ENCODE data around the gene TAF4B. TPM values are rescaled to one million over a fixed set of nuclear protein-coding genes. Genes with fewer than 3 reads are reported as not detected.
A peak's percentile ranks its signal among the peaks of the same experiment; 100 is the strongest.
"Not testable (repeated sequence)": the region's sequence is repeated elsewhere in the genome, so short reads cannot be mapped to it uniquely, and the experiment has no call there.

The TAF4B gene, protein sequence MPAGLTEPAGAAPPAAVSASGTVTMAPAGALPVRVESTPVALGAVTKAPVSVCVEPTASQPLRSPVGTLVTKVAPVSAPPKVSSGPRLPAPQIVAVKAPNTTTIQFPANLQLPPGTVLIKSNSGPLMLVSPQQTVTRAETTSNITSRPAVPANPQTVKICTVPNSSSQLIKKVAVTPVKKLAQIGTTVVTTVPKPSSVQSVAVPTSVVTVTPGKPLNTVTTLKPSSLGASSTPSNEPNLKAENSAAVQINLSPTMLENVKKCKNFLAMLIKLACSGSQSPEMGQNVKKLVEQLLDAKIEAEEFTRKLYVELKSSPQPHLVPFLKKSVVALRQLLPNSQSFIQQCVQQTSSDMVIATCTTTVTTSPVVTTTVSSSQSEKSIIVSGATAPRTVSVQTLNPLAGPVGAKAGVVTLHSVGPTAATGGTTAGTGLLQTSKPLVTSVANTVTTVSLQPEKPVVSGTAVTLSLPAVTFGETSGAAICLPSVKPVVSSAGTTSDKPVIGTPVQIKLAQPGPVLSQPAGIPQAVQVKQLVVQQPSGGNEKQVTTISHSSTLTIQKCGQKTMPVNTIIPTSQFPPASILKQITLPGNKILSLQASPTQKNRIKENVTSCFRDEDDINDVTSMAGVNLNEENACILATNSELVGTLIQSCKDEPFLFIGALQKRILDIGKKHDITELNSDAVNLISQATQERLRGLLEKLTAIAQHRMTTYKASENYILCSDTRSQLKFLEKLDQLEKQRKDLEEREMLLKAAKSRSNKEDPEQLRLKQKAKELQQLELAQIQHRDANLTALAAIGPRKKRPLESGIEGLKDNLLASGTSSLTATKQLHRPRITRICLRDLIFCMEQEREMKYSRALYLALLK
- polyA plus RNA-seq (2013, experiment 1 of 2; ENCODE audit: insufficient read length), result 1.4 TPM
- polyA plus RNA-seq (2013, experiment 2 of 2; ENCODE audit: insufficient read length), result 1.2 TPM

DNA sequence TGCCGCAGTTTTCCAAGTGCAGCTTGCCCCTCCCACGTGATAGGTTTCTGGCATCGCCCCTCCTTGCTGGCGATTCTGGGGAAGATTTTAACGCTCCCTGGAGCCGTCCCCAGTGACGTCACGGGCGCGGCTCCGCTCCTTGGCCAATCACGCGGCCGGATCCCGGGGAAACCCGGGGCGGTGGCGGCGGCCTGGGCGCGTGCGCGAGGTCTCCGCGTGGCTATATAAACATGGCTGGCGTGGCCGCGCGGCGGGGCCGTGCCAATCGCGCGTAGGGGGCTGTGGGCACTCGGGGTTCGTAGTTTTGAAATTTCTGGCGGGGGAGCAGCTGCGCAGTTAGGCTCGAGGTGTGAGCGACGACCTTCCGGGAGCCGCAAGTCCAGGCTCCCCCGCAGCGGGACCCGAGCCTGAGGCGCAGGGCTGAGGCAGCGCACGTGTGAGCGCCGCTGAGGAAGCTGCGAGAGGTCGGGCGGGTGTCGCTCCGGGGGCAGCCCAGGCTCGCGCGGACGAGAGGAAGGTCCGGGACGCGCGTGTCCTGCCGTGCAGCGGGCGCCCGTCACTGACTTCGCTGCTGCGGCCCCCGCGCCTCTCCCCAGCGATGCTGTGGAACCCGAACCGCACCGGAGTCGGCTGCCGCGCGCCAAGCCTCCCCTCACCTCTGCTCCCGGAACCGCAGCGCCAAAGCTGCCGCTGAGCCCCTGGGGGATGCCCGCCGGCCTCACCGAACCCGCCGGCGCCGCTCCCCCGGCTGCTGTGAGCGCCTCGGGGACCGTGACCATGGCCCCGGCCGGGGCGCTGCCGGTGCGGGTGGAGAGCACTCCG, at the start of gene TAF4B:
Gene TAF4B, plus strand, starts transcription at position 217 of the 822 bp plus-strand sequence. Its CDS starts 489 bp downstream, at position 706.
- peak; percentile 93 for DNase-seq

DNA sequence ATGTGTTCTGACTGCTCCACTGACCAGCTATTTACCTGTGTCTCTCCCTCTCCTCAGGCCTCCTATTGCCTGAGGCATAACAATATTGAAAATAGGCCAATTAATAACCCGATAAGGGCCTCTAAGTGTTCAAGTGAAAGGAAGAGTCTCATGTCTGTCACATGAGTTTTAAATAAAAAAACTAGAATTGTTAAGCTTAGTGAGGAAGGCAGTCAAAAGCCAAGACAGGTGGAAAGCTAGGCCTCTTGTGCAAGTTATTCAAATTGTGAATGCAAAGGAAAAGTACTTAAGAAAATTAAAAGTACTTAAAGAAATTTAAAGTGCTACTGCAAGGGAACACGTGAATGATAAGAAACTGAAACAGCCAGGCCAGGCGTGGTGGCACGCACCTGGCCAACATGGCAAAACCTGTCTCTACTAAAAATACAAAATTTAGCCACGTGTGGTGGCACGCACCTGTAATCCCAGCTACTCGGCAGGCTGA, 44.9 kb upstream of the TAF4B start:
- DNase-seq, result no peak

DNA sequence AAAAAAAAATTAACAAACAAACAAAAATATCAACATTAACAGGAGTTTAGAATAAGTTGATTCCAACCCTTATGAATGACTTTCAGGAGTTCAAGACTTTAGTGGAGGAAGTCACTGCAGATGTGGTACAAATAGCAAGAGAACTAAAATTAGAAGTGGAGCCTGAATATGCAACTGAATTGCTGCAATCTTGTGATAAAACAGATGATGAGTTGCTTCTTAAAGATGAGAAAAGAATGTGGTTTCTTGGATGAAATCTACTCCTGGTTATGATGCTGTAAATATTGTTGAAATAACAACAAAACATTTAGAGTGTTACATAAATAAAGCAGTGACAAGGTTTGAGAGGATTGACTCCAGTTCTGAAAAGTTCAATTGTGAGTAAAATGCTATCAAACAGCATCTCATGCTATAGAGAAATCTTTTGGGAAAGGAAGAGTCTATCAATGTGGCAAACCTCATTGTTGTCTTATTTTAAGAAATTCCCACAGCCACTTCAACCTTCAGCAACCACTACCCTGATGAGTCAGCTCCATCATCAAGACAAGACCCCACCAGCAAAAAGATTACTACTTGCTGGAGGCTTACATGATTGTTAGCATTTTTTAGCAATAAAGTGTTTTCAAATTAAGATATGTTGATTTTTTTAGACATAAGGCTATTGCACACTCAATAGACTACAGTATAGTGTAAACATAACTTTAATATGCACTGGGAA, 42.7 kb upstream of the TAF4B start:
- DNase-seq, result no peak

DNA sequence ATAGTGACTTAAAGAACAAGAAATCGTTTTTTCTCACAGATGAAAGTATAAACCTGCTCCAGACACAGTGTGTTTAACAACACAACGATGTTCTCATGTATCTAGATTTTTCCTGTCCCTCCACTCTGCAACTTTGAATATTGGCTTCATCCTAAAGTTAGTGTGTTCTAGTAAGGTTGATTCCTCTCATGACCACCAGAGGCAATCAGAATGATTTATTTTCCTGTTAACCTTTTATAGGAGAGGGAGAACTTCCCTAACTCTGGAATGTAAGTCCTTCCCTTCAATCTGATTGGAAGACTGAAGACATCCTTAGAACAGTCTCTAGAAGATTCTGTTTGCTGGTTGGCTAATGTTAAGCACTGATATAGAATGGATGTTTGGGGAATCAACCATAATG, 41.0 kb upstream of the TAF4B start:
- DNase-seq, result no peak

DNA sequence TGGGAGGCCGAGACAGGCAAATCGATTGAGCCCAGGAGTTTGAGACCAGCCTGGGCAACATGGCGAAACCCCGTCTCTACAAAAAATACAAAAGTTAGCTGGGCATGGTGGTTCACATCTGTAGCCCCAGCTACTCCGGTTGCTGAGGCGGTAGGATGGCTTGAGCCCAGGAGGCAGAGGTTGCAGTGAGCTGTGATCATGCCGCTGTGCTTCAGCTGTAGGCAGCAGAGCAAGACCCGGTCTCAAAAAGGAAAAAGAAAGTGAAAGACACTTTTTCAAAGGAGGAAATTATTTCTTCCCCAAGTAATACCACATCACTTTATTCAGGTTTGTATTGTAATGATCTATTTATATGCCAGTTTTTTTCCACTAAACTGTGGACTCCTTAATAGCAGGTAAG, 35.7 kb upstream of the TAF4B start:
- DNase-seq, result no peak

DNA sequence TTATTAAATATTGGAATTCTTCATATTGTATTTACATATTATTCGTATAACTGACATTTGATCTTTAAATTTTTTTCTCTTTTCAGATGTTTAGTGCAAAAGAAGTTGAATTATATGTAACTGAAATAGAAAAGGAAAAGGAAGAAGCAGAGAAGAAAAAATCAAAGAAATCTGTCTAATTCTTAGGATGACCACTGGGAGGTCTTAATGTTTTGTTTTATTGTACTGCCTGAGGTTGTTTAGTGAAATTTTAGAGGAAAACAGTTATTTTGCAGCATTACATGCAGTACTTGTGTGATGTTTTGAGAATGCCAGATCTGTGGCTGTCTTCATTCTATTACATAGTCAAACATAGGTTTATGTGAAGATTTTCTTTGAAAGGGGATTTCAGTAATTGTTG, 34.0 kb upstream of the TAF4B start:
- no peak for DNase-seq

DNA sequence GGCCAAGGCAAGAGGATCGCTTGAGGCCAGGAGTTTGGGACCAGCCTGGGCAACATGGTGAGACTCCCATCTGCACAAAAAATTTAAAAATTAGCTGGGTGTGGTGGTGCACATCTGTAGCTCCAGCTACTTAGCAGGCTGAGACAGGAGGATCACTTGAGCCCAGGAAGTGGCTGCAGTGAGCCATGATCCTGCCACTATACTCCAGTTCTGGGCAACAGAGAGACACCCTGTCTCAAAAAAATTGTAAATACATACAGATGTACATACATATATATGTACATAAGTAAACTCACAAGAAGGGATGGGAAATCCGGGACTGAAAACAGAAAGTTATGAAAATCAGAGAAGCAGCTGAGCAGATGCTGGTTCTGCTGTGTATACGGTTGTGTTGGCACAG, 29.6 kb upstream of the TAF4B start:
- DNase-seq, result no peak

DNA sequence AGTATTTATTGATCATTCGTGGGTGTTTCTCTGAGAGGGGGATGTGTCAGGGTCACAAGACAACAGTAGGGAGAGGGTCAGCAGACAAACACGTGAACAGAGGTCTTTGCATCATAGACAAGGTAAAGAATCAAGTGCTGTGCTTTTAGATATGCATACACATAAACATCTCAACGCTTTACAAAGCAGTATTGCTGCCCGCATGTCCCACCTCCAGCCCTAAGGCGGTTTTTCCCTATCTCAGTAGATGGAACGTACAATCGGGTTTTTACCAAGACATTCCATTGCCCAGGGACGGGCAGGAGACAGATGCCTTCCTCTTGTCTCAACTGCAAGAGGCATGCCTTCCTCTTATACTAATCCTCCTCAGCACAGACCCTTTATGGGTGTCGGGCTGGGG, 24.2 kb upstream of the TAF4B start:
- not testable (repeated sequence) for DNase-seq

DNA sequence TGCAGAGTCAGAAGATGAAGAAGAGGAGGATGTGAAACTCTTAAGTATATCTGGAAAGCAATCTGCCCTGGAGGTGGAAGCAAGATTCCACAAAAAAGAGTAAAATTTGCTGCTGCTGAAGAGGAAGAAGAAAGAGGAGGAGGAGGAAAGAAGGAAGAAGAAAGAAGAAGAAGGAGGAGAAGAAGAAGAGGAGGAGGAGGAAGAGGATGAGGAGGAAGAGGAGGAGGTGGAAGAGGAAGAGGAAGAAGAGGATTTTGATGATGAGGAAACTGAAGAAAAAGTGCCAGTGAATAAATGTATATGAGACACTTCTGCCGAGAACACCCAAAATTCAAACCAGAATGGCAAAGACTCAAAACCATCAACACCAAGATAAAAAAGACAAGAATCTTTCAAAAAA, 20.9 kb upstream of the TAF4B start:
- no peak for DNase-seq

DNA sequence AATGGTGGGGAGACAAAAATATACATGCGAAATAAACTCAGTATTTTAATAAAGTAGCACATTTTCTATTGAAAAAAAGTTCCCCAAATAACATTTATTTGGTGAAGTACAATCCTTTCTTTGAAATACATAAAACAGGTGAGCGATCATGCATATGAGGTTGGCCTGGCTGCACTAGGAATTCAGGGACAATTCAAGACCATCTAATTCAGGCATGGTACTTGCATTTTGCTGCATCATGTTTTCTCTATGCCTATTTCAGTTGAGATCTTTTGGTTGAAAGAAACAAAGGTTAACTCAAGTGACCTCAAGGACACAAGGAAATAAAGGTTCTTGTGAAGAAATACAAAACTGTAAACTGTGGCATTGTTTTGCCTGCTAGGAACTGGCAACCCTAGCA, 19.8 kb upstream of the TAF4B start:
- no peak for DNase-seq

DNA sequence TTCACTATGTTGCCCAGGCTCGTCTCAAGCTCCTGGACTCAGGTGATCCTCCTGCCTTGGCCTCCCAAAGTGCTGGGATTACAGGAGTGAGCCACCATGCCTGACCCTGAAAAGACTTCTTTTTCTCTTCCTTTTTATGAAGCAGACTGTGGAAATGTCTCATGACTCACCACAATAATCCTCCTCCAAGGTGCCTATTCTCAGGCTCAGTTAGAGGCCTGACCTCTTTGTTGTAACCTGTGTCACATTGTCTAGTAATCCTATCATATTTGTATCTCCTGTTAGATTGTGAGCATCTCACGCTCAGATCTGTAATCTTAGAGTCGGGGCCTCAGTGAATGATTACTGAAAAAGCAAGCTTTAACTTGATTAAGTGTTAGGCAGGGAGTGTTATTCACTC, 18.3 kb upstream of the TAF4B start:
- no peak for DNase-seq

DNA sequence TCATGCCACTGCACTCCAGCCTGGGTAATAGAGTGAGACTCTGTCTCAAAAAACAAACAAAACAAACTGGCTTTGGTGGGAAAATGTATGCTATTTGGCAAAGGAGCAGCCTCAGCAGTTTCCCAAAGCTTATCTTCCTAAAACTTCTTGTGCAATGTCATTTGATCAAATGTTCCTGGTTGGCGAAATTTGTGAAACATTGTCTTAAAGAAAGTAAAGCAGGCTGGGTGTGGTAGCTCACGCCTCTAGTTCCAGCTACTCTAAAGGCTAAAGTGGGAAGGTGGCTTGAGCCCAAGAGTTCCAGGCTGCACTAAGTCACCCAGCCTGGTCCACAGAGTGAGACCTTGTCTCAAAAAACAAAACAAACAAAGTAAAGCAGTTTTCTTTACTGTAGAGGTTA, 17.3 kb upstream of the TAF4B start:
- DNase-seq, result no peak

DNA sequence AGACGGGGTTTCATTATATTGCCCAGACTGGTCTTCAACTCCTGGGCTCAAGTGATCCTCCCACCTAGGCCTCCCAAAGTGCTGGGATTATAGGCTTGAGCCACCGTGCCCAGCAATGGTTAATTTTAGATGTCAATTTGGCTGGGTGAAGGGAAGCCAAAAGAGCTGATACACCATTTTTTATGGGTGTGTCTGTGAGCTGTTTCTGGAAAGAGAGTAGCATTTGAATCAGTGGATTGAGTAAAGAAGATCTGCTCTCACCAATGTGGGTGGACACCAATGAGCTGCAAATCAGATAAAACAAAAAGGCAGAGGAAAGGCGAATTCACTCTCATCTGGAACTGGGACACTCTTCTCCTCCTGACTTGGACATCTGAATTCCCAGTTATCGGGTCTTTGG, 16.1 kb upstream of the TAF4B start:
- no peak for DNase-seq

DNA sequence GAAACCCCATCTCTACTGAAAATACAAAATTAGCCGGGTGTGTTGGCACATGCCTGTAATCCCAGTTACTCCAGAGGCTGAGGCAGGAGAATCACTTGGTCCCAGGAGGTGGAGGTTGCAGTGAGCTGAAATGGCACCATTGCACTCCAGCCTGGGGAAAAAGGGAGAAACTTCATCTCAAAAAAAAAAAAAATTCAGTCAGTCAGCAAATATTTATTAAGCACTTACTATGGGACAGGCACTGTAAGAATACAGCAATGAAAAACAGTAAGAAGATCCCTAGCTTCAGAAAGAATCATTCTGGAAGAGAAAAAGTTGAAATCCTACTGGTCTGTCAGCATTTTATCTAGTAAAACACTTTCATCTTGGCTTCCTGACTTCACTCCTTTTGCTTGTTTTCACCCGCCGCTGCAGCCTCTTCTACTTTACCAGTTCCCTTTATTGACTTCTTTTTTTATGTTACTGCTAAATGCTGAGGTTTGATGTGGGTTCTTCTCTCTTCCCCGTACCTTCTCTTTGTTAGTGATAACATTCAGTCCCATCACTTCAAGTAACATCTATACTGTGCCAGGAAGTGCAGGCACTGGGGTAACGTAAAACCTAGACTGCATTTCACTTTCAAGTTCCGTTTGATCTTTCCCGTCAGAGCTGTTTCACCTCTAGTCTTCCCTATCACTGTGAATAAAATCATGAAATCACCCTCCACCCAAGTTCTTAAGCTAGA, 10.8 kb upstream of the TAF4B start:
- DNase-seq, result no peak

DNA sequence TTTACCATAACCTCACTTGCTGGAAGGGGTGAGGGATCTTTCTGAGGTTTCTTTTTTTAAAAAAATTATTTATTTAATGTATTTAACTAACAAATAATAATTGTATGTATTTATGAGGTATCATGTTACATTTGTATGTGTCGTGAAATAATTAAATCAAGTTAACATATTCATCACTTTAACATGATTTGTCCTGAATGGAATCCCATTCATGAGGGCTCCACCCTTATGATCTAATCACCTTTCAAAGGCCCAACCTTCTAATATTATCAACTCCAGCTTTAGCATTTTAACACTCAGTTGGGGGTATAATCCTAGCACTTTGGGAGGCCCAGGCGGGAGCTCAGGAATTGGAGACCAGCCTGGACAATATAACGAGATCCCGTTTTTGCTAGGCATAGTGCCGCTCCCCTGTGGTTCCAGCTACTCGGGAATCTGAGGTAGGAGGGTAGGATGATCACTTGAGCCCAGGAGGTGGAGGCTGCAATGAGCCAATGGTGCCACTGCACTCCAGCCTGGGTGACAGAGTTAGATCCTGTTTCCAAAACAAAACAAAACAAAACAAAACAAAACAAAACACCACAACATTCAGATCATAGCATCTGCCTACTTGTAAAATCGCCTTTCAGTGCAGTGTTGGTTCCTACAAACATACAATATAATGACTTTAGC, 1.1 kb upstream of the TAF4B start:
- no peak for DNase-seq

DNA sequence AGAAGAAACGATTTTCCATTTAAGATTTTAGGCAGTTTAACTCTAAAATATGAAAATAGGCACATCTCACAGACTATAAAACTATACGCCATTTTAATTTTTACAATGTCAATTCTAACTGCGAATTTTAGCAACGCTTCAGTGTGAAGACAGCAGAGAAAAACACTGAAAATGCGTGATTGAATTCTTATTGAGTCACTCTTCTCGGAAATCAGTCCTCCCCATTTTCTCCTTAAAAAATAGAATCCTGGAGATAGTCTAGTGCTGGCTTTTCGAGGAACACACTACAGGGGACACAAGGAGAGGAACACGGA, 373 bp upstream of the TAF4B start:
- no peak for DNase-seq

DNA sequence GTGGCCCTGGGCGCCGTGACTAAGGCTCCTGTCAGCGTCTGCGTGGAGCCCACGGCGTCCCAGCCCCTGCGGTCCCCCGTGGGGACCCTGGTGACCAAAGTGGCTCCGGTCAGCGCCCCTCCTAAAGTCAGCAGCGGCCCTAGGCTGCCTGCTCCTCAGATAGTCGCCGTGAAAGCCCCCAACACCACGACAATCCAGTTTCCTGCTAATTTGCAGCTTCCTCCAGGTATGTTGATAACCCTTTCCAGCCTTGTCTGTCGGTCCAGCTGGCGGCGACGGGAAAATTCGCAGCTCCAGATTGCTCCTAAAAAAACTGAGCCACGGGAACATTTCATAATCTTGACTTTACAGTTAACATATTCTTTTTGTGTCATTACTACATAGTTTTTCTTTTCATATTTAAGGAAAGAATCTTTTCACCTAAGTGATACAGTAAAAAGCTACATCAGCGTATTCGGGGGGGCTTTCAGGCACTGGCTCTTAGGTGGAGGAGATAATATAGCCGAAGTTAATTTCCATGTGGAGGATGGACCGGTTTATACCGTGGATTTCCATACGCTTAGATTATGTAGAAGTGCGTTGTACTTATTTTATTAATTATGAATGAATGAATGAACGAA, 916 bp downstream of the TAF4B start:
- DNase-seq, result no peak

DNA sequence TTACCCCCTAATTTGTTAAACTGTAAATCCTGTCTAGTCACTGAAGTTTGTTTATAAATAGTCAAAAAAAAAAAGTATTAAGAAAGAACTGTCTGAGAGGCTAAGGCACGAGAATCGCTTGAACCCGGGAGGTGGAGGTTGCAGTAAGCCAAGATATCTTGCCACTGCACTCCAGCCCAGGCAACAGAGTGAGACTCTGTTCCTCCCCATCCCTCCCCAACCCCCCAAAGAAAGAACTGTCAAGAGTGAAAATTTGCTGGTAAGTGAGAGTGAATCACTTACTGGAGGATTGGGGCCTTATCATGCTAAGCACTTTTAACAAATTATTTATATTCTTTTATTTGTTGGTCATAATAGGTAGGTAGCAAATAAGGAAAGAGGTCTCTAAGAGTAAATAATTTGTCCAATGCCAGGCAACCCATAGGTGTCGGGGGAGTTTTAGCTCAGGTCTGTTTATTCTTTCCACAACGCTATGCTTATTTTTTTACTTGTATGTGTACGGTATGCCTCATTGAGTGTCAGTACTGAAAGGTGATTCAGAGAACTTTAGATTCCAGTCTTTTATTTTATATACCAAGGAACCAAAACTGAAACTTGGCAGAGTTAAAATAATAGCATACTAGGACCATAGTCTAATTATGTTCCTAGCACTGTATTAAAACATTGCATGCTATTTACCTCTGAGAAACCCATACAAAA, 2.5 kb downstream of the TAF4B start:
- no peak for DNase-seq

DNA sequence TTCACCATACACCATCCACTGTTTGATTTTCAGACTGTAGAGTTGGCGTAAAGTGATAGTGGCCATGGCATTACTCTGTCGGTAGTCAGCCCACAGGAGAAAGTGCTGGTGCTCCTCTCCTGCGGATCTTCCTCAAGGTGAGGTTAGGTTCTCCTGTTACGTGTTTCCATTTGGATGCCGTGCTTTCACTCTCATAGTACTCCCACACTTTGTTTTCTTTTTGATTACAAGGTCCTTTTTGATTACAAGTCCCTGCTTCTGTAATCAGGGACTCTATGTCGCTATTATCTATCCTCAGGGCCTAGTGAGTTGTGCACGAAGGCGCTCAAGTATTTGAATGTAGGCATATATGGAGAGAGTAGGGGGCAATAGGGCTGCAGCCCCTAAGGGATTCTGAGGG, 4.3 kb downstream of the TAF4B start:
- DNase-seq, result no peak

DNA sequence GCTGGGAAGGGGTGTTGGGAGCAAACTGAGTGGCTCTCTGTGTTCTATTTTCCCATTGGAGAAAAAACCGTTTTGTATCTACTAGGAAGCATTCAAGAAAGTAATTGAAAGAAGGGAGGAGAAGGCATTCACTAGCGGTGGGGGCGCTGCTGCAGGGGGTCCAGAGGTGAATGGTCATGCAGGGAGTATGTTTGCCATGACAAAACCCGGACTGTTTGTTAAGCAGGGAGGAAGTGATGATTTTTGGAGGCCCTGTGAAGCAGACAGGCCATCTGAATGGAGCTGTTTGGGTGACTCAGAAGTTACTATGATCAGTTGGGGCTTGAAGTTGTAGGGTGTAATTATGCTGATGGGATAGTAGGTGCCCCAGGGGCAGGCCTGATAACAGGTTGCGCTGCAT, 7.0 kb downstream of the TAF4B start:
- DNase-seq, result no peak

Measured in fibroblast of skin of abdomen (primary cell).